ENCODE measurements around the gene DGAT2. TPM values are rescaled to one million over a fixed set of nuclear protein-coding genes. Genes with fewer than 3 reads are reported as not detected.

Gene DGAT2
- total RNA-seq, 4 donors from 2014 or later = 22.9 to 194 (median 52.8) TPM

- H3K27ac ChIP-seq = peak overlapping the region in 3 of 4 donors; percentile 48 to 59 (median 50)
Observed at GRCh38 chr11:75802021-75802912, 33.7 kb downstream of the DGAT2 start.

GRCh38 chr11:75802913-75803820 is 34.6 kb downstream of the DGAT2 start:
- DNase-seq (ENCODE audit: low spot score in 2 of 2) = peak; percentile 78 to 93
- peak; percentile 85 to 93 (median 90) for TF ChIP-seq CTCF (IDR thresholded peaks at IDR 0.05)
- no peak for TF ChIP-seq POLR2A (IDR thresholded peaks at IDR 0.05)
- WGBS, 2 donors = 37 to 49% methylated on average over 8 to 10 of the region's 10 CpGs
- Histone ChIP-seq H3K4me1 (peaks cover 0 to 21% (median 0%) of the 10 kb centered on the region in 4 donors), H3K27me3 (no peaks in the 10 kb centered on the region), H3K36me3 (no peaks in the 10 kb centered on the region), H3K27ac (peak overlapping the region in 1 of 4 donors; percentile 59), H3K9me3 (no peaks in the 10 kb centered on the region), H3K4me3 (no peak overlapping the region)

More at GRCh38 chr11:75802021-75802912, 33.7 kb downstream of the DGAT2 start:
- DNase-seq (ENCODE audit: low spot score in 2 of 2) = no peak
- Histone ChIP-seq H3K4me3 (no peak overlapping the region), H3K36me3 (no peaks in the 10 kb centered on the region), H3K4me1 (peaks cover 0 to 21% (median 0%) of the 10 kb centered on the region in 4 donors), H3K9me3 (no peaks in the 10 kb centered on the region), H3K27me3 (no peaks in the 10 kb centered on the region)
- TF ChIP-seq CTCF (IDR thresholded peaks at IDR 0.05) (no peak), POLR2A (IDR thresholded peaks at IDR 0.05) (no peak), EP300 (IDR thresholded peaks at IDR 0.05) (no peak)
- 84 to 90% methylated on average over 12 of the region's 12 CpGs for WGBS, 2 donors

- peaks cover 0 to 5% (median 0%) of the 10 kb centered on the region in 4 donors for H3K4me1 ChIP-seq
- no peaks in the 10 kb centered on the region for H3K36me3 ChIP-seq
- WGBS, 2 donors = 54 to 57% methylated on average over 2 of the region's 2 CpGs
- DNase-seq (ENCODE audit: low spot score in 2 of 2) = no peak
- H3K27me3 ChIP-seq = no peaks in the 10 kb centered on the region
- no peaks in the 10 kb centered on the region for H3K9me3 ChIP-seq
- TF ChIP-seq POLR2A (IDR thresholded peaks at IDR 0.05) (no peak), CTCF (IDR thresholded peaks at IDR 0.05) (no peak)
- H3K4me3 ChIP-seq = no peak overlapping the region
- no peak overlapping the region for H3K27ac ChIP-seq
Observed at GRCh38 chr11:75809111-75809510, 40.5 kb downstream of the DGAT2 start.

GRCh38 chr11:75809991-75810390 is 41.4 kb downstream of the DGAT2 start:
- WGBS, 2 donors = 57 to 82% methylated on average over 2 of the region's 2 CpGs
- TF ChIP-seq POLR2A (IDR thresholded peaks at IDR 0.05) (no peak), CTCF (IDR thresholded peaks at IDR 0.05) (no peak), EP300 (IDR thresholded peaks at IDR 0.05) (no peak)
- no peak overlapping the region for H3K27ac ChIP-seq

More at GRCh38 chr11:75809991-75810390, 41.4 kb downstream of the DGAT2 start:
- Histone ChIP-seq H3K36me3 (no peaks in the 10 kb centered on the region), H3K9me3 (no peaks in the 10 kb centered on the region), H3K27me3 (no peaks in the 10 kb centered on the region), H3K4me3 (no peak overlapping the region), H3K4me1 (peaks cover 0 to 8% (median 0%) of the 10 kb centered on the region in 4 donors)
- no peak for DNase-seq (ENCODE audit: low spot score in 2 of 2)
